Hepatocyte (in vitro differentiated cells): ENCODE data around the gene KRT75.

ENCODE experiments used
- CTCF ChIP-seq: fragments of 200-600 bp; sonication (generic); IDR thresholded peaks from 2 replicates; pipeline ENCODE4 v1.5.1; 2016; ENCODE audit warnings: antibody characterized with exemption, mild to moderate bottlenecking; ENCODE audit not compliant: poor library complexity
- EZH2 ChIP-seq: fragments of 200-600 bp; sonication (generic); IDR thresholded peaks from 2 replicates; pipeline ENCODE4 v1.6.1; 2016; ENCODE audit warnings: antibody characterized with exemption, mild to moderate bottlenecking, borderline replicate concordance

- no peak for TF ChIP-seq CTCF
- TF ChIP-seq EZH2: no peak
These were observed 8.1 kb downstream of the KRT75 start for GRCh38 chr12:52426034-52426433.
